ENCODE measurements around the gene LY6G5B.

LY6G5B gene

DNA sequence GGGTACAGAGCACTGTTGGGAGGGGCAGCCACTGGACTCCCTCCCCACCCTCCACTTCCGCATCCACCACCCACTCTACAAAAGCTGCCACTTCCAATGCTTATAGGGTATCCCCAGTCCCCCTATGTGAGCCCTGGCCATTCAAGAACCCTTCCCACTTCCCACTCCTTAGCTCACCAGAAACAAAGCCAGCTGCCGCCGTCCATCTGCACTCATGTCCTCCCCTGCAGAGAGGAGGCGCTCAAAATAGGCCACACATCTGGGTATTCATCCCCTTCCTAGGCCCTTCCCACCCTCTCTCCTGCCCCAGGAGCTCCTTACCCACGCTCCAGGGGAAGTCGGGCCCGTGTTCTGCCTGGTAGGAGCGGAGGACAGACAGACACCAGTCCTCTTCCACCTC, 17.5 kb downstream of the LY6G5B start:
- Histone ChIP-seq H3K36me3 (ENCODE audit: insufficient read depth, low read length) (peaks cover 49% of the 10 kb centered on the region), H4K20me1 (ENCODE audit: insufficient read depth, low read length) (no peaks in the 10 kb centered on the region), H3K4me2 (ENCODE audit: low read length) (no peak overlapping the region), H3F3A (ENCODE audit: insufficient read depth, low read length) (no peaks in the 10 kb centered on the region), H3K4me1 (ENCODE audit: insufficient read depth, low read length, severe bottlenecking) (peaks cover 8% of the 10 kb centered on the region), H3K9ac (ENCODE audit: low read length) (no peak overlapping the region), H3K4me3 (ENCODE audit: low read depth, low read length, poor library complexity, severe bottlenecking) (no peak overlapping the region), H2AFZ (ENCODE audit: low read length) (no peak overlapping the region), H3K9me2 (ENCODE audit: low read depth, low read length) (no peaks in the 10 kb centered on the region), H3K27ac (ENCODE audit: low read depth, low read length, poor library complexity, severe bottlenecking) (no peak overlapping the region), H3K79me2 (ENCODE audit: insufficient read depth, low read length) (no peaks in the 10 kb centered on the region), H3K9me3 (ENCODE audit: low read length) (no peaks in the 10 kb centered on the region), H3K27me3 (ENCODE audit: insufficient read depth, low read length) (no peaks in the 10 kb centered on the region)
- TF ChIP-seq EZH2 (IDR thresholded peaks at IDR 0.05; ENCODE audit: borderline replicate concordance, low read length): no peak
- TF ChIP-seq, protein P1, sequence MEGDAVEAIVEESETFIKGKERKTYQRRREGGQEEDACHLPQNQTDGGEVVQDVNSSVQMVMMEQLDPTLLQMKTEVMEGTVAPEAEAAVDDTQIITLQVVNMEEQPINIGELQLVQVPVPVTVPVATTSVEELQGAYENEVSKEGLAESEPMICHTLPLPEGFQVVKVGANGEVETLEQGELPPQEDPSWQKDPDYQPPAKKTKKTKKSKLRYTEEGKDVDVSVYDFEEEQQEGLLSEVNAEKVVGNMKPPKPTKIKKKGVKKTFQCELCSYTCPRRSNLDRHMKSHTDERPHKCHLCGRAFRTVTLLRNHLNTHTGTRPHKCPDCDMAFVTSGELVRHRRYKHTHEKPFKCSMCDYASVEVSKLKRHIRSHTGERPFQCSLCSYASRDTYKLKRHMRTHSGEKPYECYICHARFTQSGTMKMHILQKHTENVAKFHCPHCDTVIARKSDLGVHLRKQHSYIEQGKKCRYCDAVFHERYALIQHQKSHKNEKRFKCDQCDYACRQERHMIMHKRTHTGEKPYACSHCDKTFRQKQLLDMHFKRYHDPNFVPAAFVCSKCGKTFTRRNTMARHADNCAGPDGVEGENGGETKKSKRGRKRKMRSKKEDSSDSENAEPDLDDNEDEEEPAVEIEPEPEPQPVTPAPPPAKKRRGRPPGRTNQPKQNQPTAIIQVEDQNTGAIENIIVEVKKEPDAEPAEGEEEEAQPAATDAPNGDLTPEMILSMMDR (IDR thresholded peaks at IDR 0.05; ENCODE audit: low read length): no peak

DNA sequence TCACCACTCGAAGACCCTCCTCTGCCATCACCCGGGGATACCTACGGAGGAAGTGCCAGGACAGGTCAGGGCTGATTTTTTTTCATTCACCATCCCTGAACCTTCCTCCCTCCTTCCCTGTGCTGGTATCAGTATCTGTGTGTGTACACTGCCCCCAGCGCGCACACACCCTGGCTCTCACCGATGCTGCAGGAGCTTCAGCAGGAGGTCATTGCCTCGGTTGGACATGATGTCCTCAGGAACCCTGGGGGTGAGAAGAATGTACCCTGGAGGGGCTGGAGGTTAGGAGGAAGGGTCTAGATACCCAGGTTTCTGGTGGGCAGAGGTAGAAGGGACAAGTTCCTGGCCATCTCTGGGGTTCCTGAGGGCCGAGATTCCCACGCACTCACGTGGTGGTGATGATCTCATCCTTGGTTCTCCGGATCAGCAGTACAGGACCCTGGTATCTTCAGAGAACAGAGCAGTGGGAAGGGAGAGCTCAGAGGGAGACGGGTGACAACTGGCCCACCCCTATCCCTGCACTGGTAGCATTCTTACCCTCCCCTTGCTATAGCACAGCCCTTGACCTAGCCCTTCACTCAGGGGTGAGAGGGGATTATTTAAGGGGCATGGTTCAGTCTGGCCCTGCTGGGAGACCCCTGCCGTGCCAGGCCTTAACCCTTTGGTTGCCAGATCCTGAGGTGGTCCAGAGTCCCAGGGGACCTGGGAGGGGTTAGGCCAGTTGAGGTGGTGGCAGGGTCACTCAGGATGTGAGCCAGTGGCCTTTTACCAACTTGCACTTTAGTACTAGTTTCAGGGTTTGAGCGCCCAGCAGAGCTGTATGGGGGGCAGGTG, 18.3 kb downstream of the LY6G5B start:
- H3F3A ChIP-seq (ENCODE audit: insufficient read depth, low read length): no peaks in the 10 kb centered on the region
- no peaks in the 10 kb centered on the region for H3K79me2 ChIP-seq (ENCODE audit: insufficient read depth, low read length)
- H3K9me3 ChIP-seq (ENCODE audit: low read length): no peaks in the 10 kb centered on the region
- H3K27me3 ChIP-seq (ENCODE audit: insufficient read depth, low read length): no peaks in the 10 kb centered on the region
- H3K27ac ChIP-seq (ENCODE audit: low read depth, low read length, poor library complexity, severe bottlenecking): no peak overlapping the region
- H3K9ac ChIP-seq (ENCODE audit: low read length): no peak overlapping the region
- no peaks in the 10 kb centered on the region for H4K20me1 ChIP-seq (ENCODE audit: insufficient read depth, low read length)
- no peak overlapping the region for H2AFZ ChIP-seq (ENCODE audit: low read length)
- H3K4me3 ChIP-seq (ENCODE audit: low read depth, low read length, poor library complexity, severe bottlenecking): no peak overlapping the region
- H3K36me3 ChIP-seq (ENCODE audit: insufficient read depth, low read length): peaks cover 56% of the 10 kb centered on the region
- H3K9me2 ChIP-seq (ENCODE audit: low read depth, low read length): no peaks in the 10 kb centered on the region
- peaks cover 8% of the 10 kb centered on the region for H3K4me1 ChIP-seq (ENCODE audit: insufficient read depth, low read length, severe bottlenecking)
- no peak for TF ChIP-seq EZH2 (IDR thresholded peaks at IDR 0.05; ENCODE audit: borderline replicate concordance, low read length)
- TF ChIP-seq, protein P1 (IDR thresholded peaks at IDR 0.05; ENCODE audit: low read length): no peak
- H3K4me2 ChIP-seq (ENCODE audit: low read length): no peak overlapping the region

DNA sequence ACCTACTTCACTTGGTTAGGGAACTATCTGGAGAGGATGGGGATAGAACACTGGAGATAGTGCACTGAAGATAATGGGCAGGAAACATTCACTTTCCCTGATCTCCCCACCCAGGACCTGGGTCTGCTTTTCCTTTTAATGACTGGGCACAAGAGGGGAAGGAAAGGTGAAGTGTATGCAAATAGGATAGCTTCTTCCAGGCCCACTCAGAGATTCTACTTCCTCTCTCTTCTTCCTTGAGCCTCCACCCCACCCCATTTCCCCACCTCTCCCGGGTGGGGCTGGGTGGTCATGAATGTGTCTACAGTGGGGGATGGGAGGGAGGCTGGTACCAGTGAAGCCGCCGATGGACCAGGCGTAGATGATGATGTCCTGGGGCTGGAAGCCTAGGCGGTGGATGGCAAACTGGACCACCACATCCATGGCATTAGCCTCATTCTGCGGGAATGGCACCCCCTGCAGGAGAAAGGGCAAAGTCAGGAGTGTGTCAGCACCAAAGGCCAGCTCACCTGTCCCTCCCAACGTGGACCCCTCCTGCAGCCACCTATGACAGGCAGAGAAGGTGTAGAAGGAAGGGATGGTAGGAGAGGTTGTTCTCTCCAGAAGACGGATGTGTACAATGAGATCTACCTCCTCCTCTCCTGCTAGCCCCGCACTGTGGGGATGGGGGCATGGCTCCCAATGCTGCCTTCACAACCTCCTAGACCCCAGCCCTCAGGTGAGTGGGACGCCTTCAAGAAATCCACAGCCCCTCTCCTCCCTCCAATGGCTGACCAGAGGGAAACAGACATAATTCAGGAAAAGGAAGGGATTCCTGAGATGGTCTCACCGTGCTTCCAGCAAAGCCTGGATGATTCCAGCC, 19.7 kb downstream of the LY6G5B start:
- H3K4me2 ChIP-seq (ENCODE audit: low read length): no peak overlapping the region
- H3K27ac ChIP-seq (ENCODE audit: low read depth, low read length, poor library complexity, severe bottlenecking): no peak overlapping the region

More for the DNA sequence above, 19.7 kb downstream of the LY6G5B start:
- Histone ChIP-seq H3F3A (ENCODE audit: insufficient read depth, low read length) (no peaks in the 10 kb centered on the region), H3K4me1 (ENCODE audit: insufficient read depth, low read length, severe bottlenecking) (peaks cover 8% of the 10 kb centered on the region), H3K9ac (ENCODE audit: low read length) (no peak overlapping the region), H3K36me3 (ENCODE audit: insufficient read depth, low read length) (peaks cover 69% of the 10 kb centered on the region), H3K79me2 (ENCODE audit: insufficient read depth, low read length) (no peaks in the 10 kb centered on the region), H3K4me3 (ENCODE audit: low read depth, low read length, poor library complexity, severe bottlenecking) (no peak overlapping the region), H2AFZ (ENCODE audit: low read length) (no peak overlapping the region), H3K27me3 (ENCODE audit: insufficient read depth, low read length) (no peaks in the 10 kb centered on the region), H3K9me3 (ENCODE audit: low read length) (no peaks in the 10 kb centered on the region), H4K20me1 (ENCODE audit: insufficient read depth, low read length) (no peaks in the 10 kb centered on the region), H3K9me2 (ENCODE audit: low read depth, low read length) (no peaks in the 10 kb centered on the region)
- TF ChIP-seq EZH2 (IDR thresholded peaks at IDR 0.05; ENCODE audit: borderline replicate concordance, low read length): no peak
- TF ChIP-seq, protein P1 (IDR thresholded peaks at IDR 0.05; ENCODE audit: low read length): peak; percentile 61; the same call in 1 of the 2 replicates

Measured in OCI-LY1 (cell line).